GM23248 (cell line): Measurements from ENCODE around the gene MRPL36. TPM values are rescaled to one million over a fixed set of nuclear protein-coding genes. Genes with fewer than 3 reads are reported as not detected.

Experiments used
- DNase-seq: peaks from one replicate; pipeline ENCODE4 v3.0.0-alpha.2; 2015
- H2AFZ ChIP-seq: fragments of 200-600 bp; sonication (generic); 2 replicates; pipeline ENCODE4 v1.6.1; 2016; ENCODE audit warnings: antibody characterized with exemption
- H3F3A ChIP-seq: fragments of 200-600 bp; sonication (generic); 2 replicates; pipeline ENCODE4 v1.6.1; 2016; ENCODE audit warnings: mild to moderate bottlenecking, antibody characterized with exemption, mixed run types; ENCODE audit not compliant: insufficient read depth
- H3K27ac ChIP-seq: fragments of 200-600 bp; sonication (generic); 2 replicates; pipeline ENCODE4 v1.5.1; 2016; ENCODE audit warnings: mild to moderate bottlenecking
- H3K27me3 ChIP-seq: fragments of 200-600 bp; sonication (generic); replicated peaks from 2 replicates; pipeline ENCODE4 v1.6.1; 2016; ENCODE audit warnings: mild to moderate bottlenecking; ENCODE audit not compliant: insufficient read depth
- H3K36me3 ChIP-seq: fragments of 200-600 bp; sonication (generic); 2 replicates; pipeline ENCODE4 v1.6.1; 2016; ENCODE audit warnings: low read depth, mild to moderate bottlenecking
- H3K4me1 ChIP-seq: fragments of 200-600 bp; sonication (generic); 2 replicates; pipeline ENCODE4 v1.6.1; 2016; ENCODE audit warnings: mild to moderate bottlenecking; ENCODE audit not compliant: insufficient read depth
- H3K4me2 ChIP-seq: fragments of 200-600 bp; sonication (generic); one replicate; pipeline ENCODE4 v1.6.1; 2016; ENCODE audit warnings: mild to moderate bottlenecking; ENCODE audit not compliant: unreplicated experiment
- H3K4me3 ChIP-seq: fragments of 200-600 bp; sonication (generic); 2 replicates; pipeline ENCODE4 v1.5.1; 2016; ENCODE audit warnings: mild to moderate bottlenecking
- H3K79me2 ChIP-seq: fragments of 200-600 bp; sonication (generic); 2 replicates; pipeline ENCODE4 v1.6.1; 2016; ENCODE audit warnings: mild to moderate bottlenecking; ENCODE audit not compliant: insufficient read depth
- H3K9ac ChIP-seq: fragments of 200-600 bp; sonication (generic); 2 replicates; pipeline ENCODE4 v1.6.1; 2016; ENCODE audit warnings: mild to moderate bottlenecking
- H3K9me2 ChIP-seq: fragments of 200-600 bp; sonication (generic); 2 replicates; pipeline ENCODE4 v1.6.1; 2016; ENCODE audit warnings: mixed run types, mild to moderate bottlenecking, moderate library complexity; ENCODE audit not compliant: insufficient read depth
- H3K9me3 ChIP-seq: fragments of 200-600 bp; sonication (generic); one replicate; pipeline ENCODE4 v1.6.1; 2017; ENCODE audit warnings: low read depth
- H4K20me1 ChIP-seq: fragments of 200-600 bp; sonication (generic); 2 replicates; pipeline ENCODE4 v1.6.0; 2016; ENCODE audit not compliant: insufficient read depth
- EZH2 ChIP-seq: fragments of 200-600 bp; sonication (generic); IDR thresholded peaks from 2 replicates; pipeline ENCODE4 v1.6.1; 2018; ENCODE audit warnings: antibody characterized with exemption, mild to moderate bottlenecking; ENCODE audit not compliant: insufficient read depth, poor library complexity, severe bottlenecking
- EZH2phosphoT487 ChIP-seq: fragments of 200-600 bp; sonication (generic); IDR thresholded peaks from 2 replicates; pipeline ENCODE4 v1.6.1; 2018; ENCODE audit warnings: antibody characterized with exemption, moderate library complexity, mild to moderate bottlenecking, low read depth; ENCODE audit not compliant: insufficient read depth
- WGBS, 2 experiments: methylation state at CpG; one replicate each; pipeline ENCODE4 v1.1.6; 2015 to 2017; ENCODE audit warnings: low lambda C conversion rate in 2 of 2, low coverage in 1 of 2; ENCODE audit errors: missing lambda C conversion rate in 2 of 2; 5-methylcytosine and 5-hydroxymethylcytosine counted together
- in situ Hi-C: fragments of 300-500 bp; cut with MboI; formaldehyde crosslinking; loops from 2 replicates; pipeline ENCODE4 v1.15.0; 2020
- polyA plus RNA-seq: library from polyadenylated mRNA; unstranded; fragments of >200 nt; fragmentation: Nextera tagmentation; extraction: Ambion mirVana; gene quantifications from 2 replicates; pipeline ENCODE4 v1.2.1, GENCODE V29; 2016
- total RNA-seq: library from RNA; depleted of rRNA; stranded (reverse); fragments of >200 nt; shearing (Covaris generic); gene quantifications from 2 replicates; pipeline ENCODE4 v1.2.3, GENCODE V29; 2014

MRPL36 gene
- total and polyA plus RNA-seq, 2 experiments from 2014 or later: 30.9 to 140 TPM

DNA sequence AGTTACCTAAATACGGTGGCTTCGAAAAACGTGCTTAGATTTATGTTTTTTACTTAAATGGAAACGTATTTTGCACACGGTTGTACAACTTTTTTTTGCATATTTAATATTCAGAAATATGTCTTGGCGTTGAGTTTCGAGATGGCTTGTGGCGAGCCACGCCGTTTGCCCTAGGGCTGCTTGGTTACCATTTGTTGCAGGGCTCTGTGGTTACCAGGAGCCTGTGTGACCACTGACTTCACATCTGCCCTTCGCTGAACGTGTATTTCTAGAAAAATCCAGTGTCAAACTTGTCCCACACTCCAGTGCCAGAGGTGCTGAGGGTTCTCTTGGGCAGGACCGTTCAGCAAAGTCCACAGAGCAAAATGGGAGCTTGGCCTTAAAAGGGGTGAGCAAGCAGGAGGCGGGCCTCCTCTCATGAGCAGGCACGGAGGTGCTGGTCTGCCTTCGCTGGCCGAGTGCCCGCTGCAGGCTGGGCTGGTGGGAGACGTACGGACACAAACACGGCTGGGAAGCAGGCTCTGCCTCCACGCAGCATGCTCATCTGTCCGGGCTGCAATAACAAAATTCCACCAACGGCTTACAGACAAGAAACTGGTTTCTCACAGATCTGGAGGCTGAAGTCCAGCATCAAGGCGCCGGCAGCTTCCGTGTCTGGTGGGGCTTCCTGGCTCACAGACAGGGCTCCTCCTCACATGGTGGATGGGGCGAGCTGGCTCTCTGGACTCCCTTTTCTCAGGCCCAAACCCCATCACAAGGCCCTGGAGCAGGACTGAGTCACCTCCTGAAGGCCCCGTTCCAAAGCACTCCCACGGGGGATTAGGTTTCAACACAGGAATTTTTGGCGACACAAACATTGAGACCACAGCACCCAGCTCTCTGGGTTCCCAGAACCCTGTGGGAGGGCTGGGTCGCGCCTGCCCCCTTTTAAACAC is 5.4 kb downstream of the MRPL36 start:
- peak; percentile 87 for DNase-seq
- Histone ChIP-seq H3K27me3 (no peaks in the 10 kb centered on the region), H3K9ac (peak overlapping the region; percentile 18; the same call in 1 of the 2 replicates), H3K27ac (peak overlapping the region; percentile 67), H3K4me2 (no peak overlapping the region), H3K9me2 (no peaks in the 10 kb centered on the region), H3K9me3 (no peaks in the 10 kb centered on the region), H4K20me1 (no peaks in the 10 kb centered on the region), H3F3A (peaks cover 57% of the 10 kb centered on the region), H2AFZ (0 out of 2 replicates have a peak overlapping the region, but pooled peaks have one; percentile 7), H3K36me3 (peaks cover 6% of the 10 kb centered on the region), H3K4me3 (no peak overlapping the region), H3K4me1 (peaks cover 59% of the 10 kb centered on the region), H3K79me2 (peaks cover 22% of the 10 kb centered on the region)
- 75 to 76% methylated on average over 33 of the region's 33 CpGs for WGBS, 2 experiments
- in situ Hi-C loops: no loop called here
- TF ChIP-seq EZH2phosphoT487 (no peak), EZH2 (no peak)

- in situ Hi-C loops: no loop called here
Observed at GRCh38 chr5:1793301-1793740, 6.3 kb downstream of the MRPL36 start.

DNA sequence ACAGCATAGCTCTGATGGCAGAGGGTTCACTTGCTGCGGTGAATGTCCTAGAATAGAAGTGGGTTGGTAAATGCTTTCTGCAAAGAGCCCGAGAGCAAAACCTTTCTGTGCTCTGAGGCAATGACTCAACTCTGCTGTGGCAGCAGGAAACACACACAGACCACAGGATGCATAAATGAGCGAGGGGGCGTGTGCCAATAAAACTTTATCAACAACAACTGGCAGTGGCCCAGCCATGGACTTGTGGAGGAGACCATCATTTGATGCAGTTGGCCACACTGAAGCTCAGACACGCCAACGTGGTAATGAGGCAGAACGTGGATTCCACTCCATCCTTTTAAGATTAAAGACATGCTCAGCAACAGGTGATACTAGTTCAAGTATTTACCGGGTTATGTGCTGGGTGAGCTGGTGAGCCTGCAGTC is 6.8 kb downstream of the MRPL36 start:
- Histone ChIP-seq H3K4me2 (peak overlapping the region; percentile 23), H3K27me3 (no peaks in the 10 kb centered on the region), H2AFZ (no peak overlapping the region; the same call in 1 of the 2 replicates), H3K9me3 (no peaks in the 10 kb centered on the region), H3K36me3 (peaks cover under 1% of the 10 kb centered on the region; the same call in 1 of the 2 replicates), H3F3A (peaks cover 58% of the 10 kb centered on the region), H3K9me2 (no peaks in the 10 kb centered on the region), H3K79me2 (peaks cover 8% of the 10 kb centered on the region), H3K4me3 (no peak overlapping the region), H3K9ac (peak overlapping the region; percentile 10; the same call in 1 of the 2 replicates), H3K4me1 (peaks cover 52% of the 10 kb centered on the region), H3K27ac (peak overlapping the region; percentile 67), H4K20me1 (no peaks in the 10 kb centered on the region)
- DNase-seq: peak; percentile 80
- TF ChIP-seq EZH2: no peak
- TF ChIP-seq EZH2phosphoT487: no peak
- 41 to 54% methylated on average over 8 of the region's 8 CpGs for WGBS, 2 experiments
- in situ Hi-C loops: no loop called here

More at GRCh38 chr5:1793301-1793740, 6.3 kb downstream of the MRPL36 start:
- WGBS, 2 experiments: 24% methylated on average over 10 of the region's 10 CpGs
- Histone ChIP-seq H3K9me2 (no peaks in the 10 kb centered on the region), H3K4me1 (peaks cover 54% of the 10 kb centered on the region), H3K9ac (peak overlapping the region; percentile 10; the same call in 1 of the 2 replicates), H3K27ac (peak overlapping the region; percentile 67), H3K4me3 (no peak overlapping the region), H4K20me1 (no peaks in the 10 kb centered on the region), H3K9me3 (no peaks in the 10 kb centered on the region), H3K27me3 (no peaks in the 10 kb centered on the region), H3K4me2 (peak overlapping the region; percentile 8), H2AFZ (peak overlapping the region; percentile 7; the same call in 1 of the 2 replicates), H3K79me2 (peaks cover 13% of the 10 kb centered on the region), H3K36me3 (peaks cover 5% of the 10 kb centered on the region), H3F3A (peaks cover 58% of the 10 kb centered on the region)
- peak; percentile 72 for DNase-seq
- TF ChIP-seq EZH2: no peak
- TF ChIP-seq EZH2phosphoT487: no peak

- Histone ChIP-seq H4K20me1 (no peaks in the 10 kb centered on the region), H3K9me3 (no peaks in the 10 kb centered on the region), H2AFZ (no peak overlapping the region), H3K36me3 (no peaks in the 10 kb centered on the region), H3K4me2 (peak overlapping the region; percentile 83), H3F3A (peaks cover 58% of the 10 kb centered on the region), H3K9ac (no peak overlapping the region), H3K4me1 (peaks cover 52% of the 10 kb centered on the region), H3K9me2 (no peaks in the 10 kb centered on the region), H3K27ac (no peak overlapping the region), H3K79me2 (no peaks in the 10 kb centered on the region), H3K27me3 (no peaks in the 10 kb centered on the region), H3K4me3 (no peak overlapping the region)
- 65 to 66% methylated on average over 3 of the region's 3 CpGs for WGBS, 2 experiments
- TF ChIP-seq EZH2 (no peak), EZH2phosphoT487 (no peak)
- in situ Hi-C loops: no loop called here
- no peak for DNase-seq
Observed at GRCh38 chr5:1791176-1791575, 8.5 kb downstream of the MRPL36 start.
